D341Med (cell line): Measurements from ENCODE around the gene ZNF280A.

Experiments used
- DNase-seq: peaks from one replicate; pipeline ENCODE4 v3.0.0; 2012; ENCODE audit warnings: low spot score

ZNF280A gene

GRCh38 chr22:22520020-22520656 lies at the start of gene ZNF280A:
ZNF280A (minus strand) TSS chr22:22520270; CDS start chr22:22515630, 4,640 bp downstream.
- DNase-seq: peak; percentile 25

- DNase-seq: no peak
Measured at GRCh38 chr22:22569218-22569617, 49.1 kb upstream of the ZNF280A start.

- DNase-seq: no peak
Measured at GRCh38 chr22:22565981-22566380, 45.9 kb upstream of the ZNF280A start.

- DNase-seq: peak; percentile 93
Measured at GRCh38 chr22:22558972-22559603, 39.0 kb upstream of the ZNF280A start, which contains the start of gene PRAME. PRAME (minus strand) TSS chr22:22559265; CDS start chr22:22556832, 2,433 bp downstream.

- peak; percentile 64 for DNase-seq
Measured at GRCh38 chr22:22558071-22558971, 38.3 kb upstream of the ZNF280A start.

- DNase-seq: peak; percentile 82
Measured at GRCh38 chr22:22556995-22557925, 37.2 kb upstream of the ZNF280A start.

GRCh38 chr22:22556578-22556977 lies 36.5 kb upstream of the ZNF280A start:
- no peak for DNase-seq

- no peak for DNase-seq
Measured at GRCh38 chr22:22555596-22555995, 35.5 kb upstream of the ZNF280A start.

GRCh38 chr22:22554587-22555284 lies 34.7 kb upstream of the ZNF280A start:
- DNase-seq: no peak

GRCh38 chr22:22553735-22554586 lies 33.9 kb upstream of the ZNF280A start:
- no peak for DNase-seq

GRCh38 chr22:22553141-22553540 lies 33.1 kb upstream of the ZNF280A start:
- no peak for DNase-seq

- peak; percentile 44 for DNase-seq
Measured at GRCh38 chr22:22552630-22553029, 32.6 kb upstream of the ZNF280A start.

GRCh38 chr22:22550789-22551434 lies 30.8 kb upstream of the ZNF280A start:
- no peak for DNase-seq

- no peak for DNase-seq
Measured at GRCh38 chr22:22548910-22549309, 28.8 kb upstream of the ZNF280A start.

GRCh38 chr22:22548317-22548716 lies 28.2 kb upstream of the ZNF280A start:
- DNase-seq: no peak

- no peak for DNase-seq
Measured at GRCh38 chr22:22547692-22548300, 27.7 kb upstream of the ZNF280A start.

- no peak for DNase-seq
Measured at GRCh38 chr22:22547226-22547625, 27.2 kb upstream of the ZNF280A start.

- DNase-seq: no peak
Measured at GRCh38 chr22:22546490-22546889, 26.4 kb upstream of the ZNF280A start.

GRCh38 chr22:22545084-22545483 lies 25.0 kb upstream of the ZNF280A start:
- DNase-seq: no peak
